ENCODE data around the gene EMILIN2. TPM values are rescaled to one million over a fixed set of nuclear protein-coding genes. Genes with fewer than 3 reads are reported as not detected.

EMILIN2 gene
- total and polyA plus RNA-seq, 2 donors (not counting 3 experiments of a cell fraction or from before 2014, with no cell fraction given) = 9.4 to 13.4 TPM

- CTCF ChIA-PET = interaction anchor here (1.2 to 1.8 kb wide), 3 partner anchors 27 to 83 kb away, joined by 3 to 5 read pairs (median 3); no protein-coding TSS in a partner anchor
- no peak for DNase-seq (ENCODE audit: low read depth, low spot score)
- peak; percentile 76 for FAIRE-seq
- peaks cover 40 to 65% of the 10 kb centered on the region in 2 experiments for H3K27me3 ChIP-seq (ENCODE audit: control insufficient read depth in 2 of 2, insufficient read depth in 2 of 2, low read length in 2 of 2)
- H3K36me3 ChIP-seq (ENCODE audit: control insufficient read depth in 2 of 2, extremely low read depth in 1 of 2, insufficient read depth in 2 of 2, low read length in 2 of 2) = no peaks in the 10 kb centered on the region
- peak overlapping the region; percentile 24 for H3K4me2 ChIP-seq (ENCODE audit: insufficient read depth, low read length)
- H3K4me1 ChIP-seq (ENCODE audit: control insufficient read depth, extremely low read depth, insufficient read depth, low read length) = peaks cover 19% of the 10 kb centered on the region
- H3K79me2 ChIP-seq (ENCODE audit: control insufficient read depth, insufficient read depth, low read length) = no peaks in the 10 kb centered on the region
- no TSS peak for BruUV-seq (replicated peaks)
- H4K20me1 ChIP-seq (replicated peaks; ENCODE audit: control insufficient read depth, extremely low read depth, insufficient read depth, low read length) = no peaks in the 10 kb centered on the region
- TF ChIP-seq EZH2 (IDR thresholded peaks at IDR 0.05; ENCODE audit: borderline replicate concordance, low read depth, low read length, severe bottlenecking) (peak; percentile 81), POLR2A (IDR thresholded peaks at IDR 0.05; ENCODE audit: low read depth, low read length) (no peak)
- no peak overlapping the region for H2AFZ ChIP-seq (ENCODE audit: low read depth, low read length)
- intact Hi-C loops (cut with micrococcal nuclease) = loop anchor here (5.0 kb wide), 1 partner anchor 59 kb away; no protein-coding TSS in a partner anchor
- H3K9me3 ChIP-seq (replicated peaks; ENCODE audit: control insufficient read depth, insufficient read depth, low read length) = no peaks in the 10 kb centered on the region
- no peak overlapping the region for H3K27ac ChIP-seq (ENCODE audit: insufficient read depth, low read depth, low read length)
- no peak overlapping the region for H3K9ac ChIP-seq (replicated peaks; ENCODE audit: extremely low read depth, insufficient read depth, low read length)
- dilution Hi-C loops (cut with MboI; ENCODE audit: extremely low pct_ligation_motif_present, low sequenced_read_pairs) = no loop called here
- no peak overlapping the region for H3K4me3 ChIP-seq (replicated peaks in 1 of 3; ENCODE audit: insufficient read depth in 1 of 3, low read depth in 1 of 3, low read length in 3 of 3)
- no peaks in the 10 kb centered on the region for H3K9me1 ChIP-seq (replicated peaks; ENCODE audit: control insufficient read depth, extremely low read depth, insufficient read depth, low read length)
- POLR2A ChIA-PET = no interaction called here
Observed at GRCh38 chr18:2848247-2849246, 1.7 kb downstream of the EMILIN2 start.

GRCh38 chr18:2850816-2851215 lies 4.0 kb downstream of the EMILIN2 start:
- dilution Hi-C loops (cut with MboI; ENCODE audit: extremely low pct_ligation_motif_present, low sequenced_read_pairs) = no loop called here
- CTCF ChIA-PET = interaction anchor here (1.3 kb wide), 1 partner anchor 15 kb away, joined by 3 read pairs; no protein-coding TSS in a partner anchor

More at GRCh38 chr18:2850816-2851215, 4.0 kb downstream of the EMILIN2 start:
- DNase-seq (ENCODE audit: low read depth, low spot score) (no peak), FAIRE-seq (no peak)
- Histone ChIP-seq H3K4me2 (ENCODE audit: insufficient read depth, low read length) (no peak overlapping the region), H3K9me3 (replicated peaks; ENCODE audit: control insufficient read depth, insufficient read depth, low read length) (no peaks in the 10 kb centered on the region), H3K27ac (ENCODE audit: insufficient read depth, low read depth, low read length) (no peak overlapping the region), H3K36me3 (ENCODE audit: control insufficient read depth in 2 of 2, extremely low read depth in 1 of 2, insufficient read depth in 2 of 2, low read length in 2 of 2) (no peaks in the 10 kb centered on the region), H3K79me2 (ENCODE audit: control insufficient read depth, insufficient read depth, low read length) (no peaks in the 10 kb centered on the region), H3K27me3 (ENCODE audit: control insufficient read depth in 2 of 2, insufficient read depth in 2 of 2, low read length in 2 of 2) (peaks cover 37 to 61% of the 10 kb centered on the region in 2 experiments), H3K9me1 (replicated peaks; ENCODE audit: control insufficient read depth, extremely low read depth, insufficient read depth, low read length) (no peaks in the 10 kb centered on the region), H3K4me3 (replicated peaks in 1 of 3; ENCODE audit: insufficient read depth in 1 of 3, low read depth in 1 of 3, low read length in 3 of 3) (no peak overlapping the region), H3K9ac (replicated peaks; ENCODE audit: extremely low read depth, insufficient read depth, low read length) (no peak overlapping the region), H3K4me1 (ENCODE audit: control insufficient read depth, extremely low read depth, insufficient read depth, low read length) (peaks cover 19% of the 10 kb centered on the region), H2AFZ (ENCODE audit: low read depth, low read length) (no peak overlapping the region), H4K20me1 (replicated peaks; ENCODE audit: control insufficient read depth, extremely low read depth, insufficient read depth, low read length) (no peaks in the 10 kb centered on the region)
- TF ChIP-seq GATA2 (IDR thresholded peaks at IDR 0.05; ENCODE audit: insufficient read depth, insufficient read length, low read depth, low read length) (no peak), POLR2AphosphoS5 (IDR thresholded peaks at IDR 0.05; ENCODE audit: insufficient read depth, low read depth, low read length) (no peak), MAX (IDR thresholded peaks at IDR 0.05; ENCODE audit: insufficient read depth, insufficient read length) (no peak), MYC (IDR thresholded peaks at IDR 0.05; ENCODE audit: low read depth, low read length) (no peak), CTCF (IDR thresholded peaks at IDR 0.05; ENCODE audit: extremely low read depth in 1 of 2, insufficient read depth in 1 of 2, low read depth in 1 of 2, low read length in 2 of 2) (no peak), JUN (IDR thresholded peaks at IDR 0.05; ENCODE audit: borderline replicate concordance, insufficient read depth, insufficient read length, low read depth) (no peak), FOS (IDR thresholded peaks at IDR 0.05; ENCODE audit: borderline replicate concordance, insufficient read depth, low read length) (no peak), POLR2A (IDR thresholded peaks at IDR 0.05; ENCODE audit: low read depth, low read length) (no peak), EZH2 (IDR thresholded peaks at IDR 0.05; ENCODE audit: borderline replicate concordance, low read depth, low read length, severe bottlenecking) (no peak)
- intact Hi-C loops (cut with micrococcal nuclease) = no loop called here
- POLR2A ChIA-PET = no interaction called here
- no TSS peak for BruUV-seq (replicated peaks)
